Trophoblast cell (in vitro differentiated cells and primary cell): ENCODE results near the gene RREB1.
A peak's percentile ranks its signal among the peaks of the same experiment; 100 is the strongest.

Experiments
- DNase-seq, 2 donors: peaks; one replicate each; pipeline ENCODE4 v3.0.0-alpha.2; 2016
- H2AFZ ChIP-seq: 2 replicates; pipeline ENCODE4 v1.6.1; 2013; ENCODE audit warnings: low read length, moderate library complexity, mild to moderate bottlenecking; ENCODE audit not compliant: insufficient read depth, poor library complexity
- H2AK5ac ChIP-seq: 2 replicates; pipeline ENCODE4 v1.6.1; 2013; ENCODE audit warnings: mild to moderate bottlenecking, low read length
- H2BK120ac ChIP-seq: 2 replicates; pipeline ENCODE4 v1.6.1; 2013; ENCODE audit warnings: low read length, mild to moderate bottlenecking, moderate library complexity; ENCODE audit not compliant: insufficient read depth, poor library complexity
- H2BK12ac ChIP-seq: 2 replicates; pipeline ENCODE4 v1.6.1; 2013; ENCODE audit warnings: mild to moderate bottlenecking, low read length, moderate library complexity
- H2BK5ac ChIP-seq: 2 replicates; pipeline ENCODE4 v1.6.1; 2013; ENCODE audit warnings: low read length, low read depth, moderate library complexity, mild to moderate bottlenecking; ENCODE audit not compliant: poor library complexity
- H3K14ac ChIP-seq: 2 replicates; pipeline ENCODE4 v1.6.1; 2013; ENCODE audit warnings: mild to moderate bottlenecking, low read length
- H3K18ac ChIP-seq: 2 replicates; pipeline ENCODE4 v1.6.1; 2013; ENCODE audit warnings: mild to moderate bottlenecking, low read length
- H3K23ac ChIP-seq: 2 replicates; pipeline ENCODE4 v1.6.1; 2013; ENCODE audit warnings: low read length
- H3K27ac ChIP-seq: 2 replicates; pipeline ENCODE4 v1.5.1; 2013; ENCODE audit warnings: low read depth, mild to moderate bottlenecking, inconsistent platforms, low read length, moderate library complexity
- H3K27me3 ChIP-seq: 2 replicates; pipeline ENCODE4 v1.6.1; 2013; ENCODE audit warnings: inconsistent platforms, mild to moderate bottlenecking, low read length, moderate library complexity; ENCODE audit not compliant: insufficient read depth
- H3K36me3 ChIP-seq, 2 experiments: 1 replicate in 1 of 2; 2 replicates in 1 of 2; pipeline ENCODE4 v1.6.1; 2013; ENCODE audit warnings: low read length in 2 of 2, mild to moderate bottlenecking in 2 of 2, moderate library complexity in 1 of 2; ENCODE audit not compliant: insufficient read depth in 2 of 2, control insufficient read depth in 1 of 2
- H3K4ac ChIP-seq: 2 replicates; pipeline ENCODE4 v1.6.1; 2013; ENCODE audit warnings: low read depth, mild to moderate bottlenecking, low read length, moderate library complexity
- H3K4me1 ChIP-seq, 2 experiments: 1 replicate in 1 of 2; 2 replicates in 1 of 2; pipeline ENCODE4 v1.6.1; 2013; ENCODE audit warnings: low read length in 2 of 2, mild to moderate bottlenecking in 2 of 2, moderate library complexity in 1 of 2; ENCODE audit not compliant: insufficient read depth in 2 of 2, control insufficient read depth in 1 of 2
- H3K4me2 ChIP-seq: 2 replicates; pipeline ENCODE4 v1.6.1; 2013; ENCODE audit warnings: inconsistent platforms, mild to moderate bottlenecking, low read length, moderate library complexity
- H3K4me3 ChIP-seq: 2 replicates; pipeline ENCODE4 v1.5.1; 2013; ENCODE audit warnings: mild to moderate bottlenecking, low read depth, low read length, inconsistent platforms
- H3K79me1 ChIP-seq: one replicate; pipeline ENCODE4 v1.6.1; 2013; ENCODE audit warnings: low read length
- H3K79me2 ChIP-seq: 2 replicates; pipeline ENCODE4 v1.6.1; 2013; ENCODE audit warnings: low read length, mild to moderate bottlenecking; ENCODE audit not compliant: control insufficient read depth, insufficient read depth, poor library complexity
- H3K9ac ChIP-seq: 2 replicates; pipeline ENCODE4 v1.6.1; 2013; ENCODE audit warnings: mild to moderate bottlenecking, low read length
- H3K9me3 ChIP-seq: 2 replicates; pipeline ENCODE4 v1.6.1; 2013; ENCODE audit warnings: low read depth, mild to moderate bottlenecking, control low read depth, inconsistent platforms, low read length; ENCODE audit not compliant: insufficient read depth
- H4K12ac ChIP-seq: 2 replicates; pipeline ENCODE4 v1.6.1; 2013; ENCODE audit warnings: low read depth, mild to moderate bottlenecking, low read length, moderate library complexity
- H4K8ac ChIP-seq: 2 replicates; pipeline ENCODE4 v1.6.1; 2013; ENCODE audit warnings: low read depth, mild to moderate bottlenecking, low read length, moderate library complexity
- H4K91ac ChIP-seq: one replicate; pipeline ENCODE4 v1.6.1; 2013; ENCODE audit warnings: low read depth, mild to moderate bottlenecking, low read length, moderate library complexity
- WGBS: extraction: QIAGEN DNeasy Blood & Tissue Kit; methylation state at CpG from one replicate; pipeline ENCODE4 v1.1.7; 2013; ENCODE audit warnings: missing lambda C conversion rate; ENCODE audit not compliant: insufficient read length, insufficient coverage; ENCODE audit errors: extremely low coverage; 5-methylcytosine and 5-hydroxymethylcytosine counted together

Gene RREB1

DNA sequence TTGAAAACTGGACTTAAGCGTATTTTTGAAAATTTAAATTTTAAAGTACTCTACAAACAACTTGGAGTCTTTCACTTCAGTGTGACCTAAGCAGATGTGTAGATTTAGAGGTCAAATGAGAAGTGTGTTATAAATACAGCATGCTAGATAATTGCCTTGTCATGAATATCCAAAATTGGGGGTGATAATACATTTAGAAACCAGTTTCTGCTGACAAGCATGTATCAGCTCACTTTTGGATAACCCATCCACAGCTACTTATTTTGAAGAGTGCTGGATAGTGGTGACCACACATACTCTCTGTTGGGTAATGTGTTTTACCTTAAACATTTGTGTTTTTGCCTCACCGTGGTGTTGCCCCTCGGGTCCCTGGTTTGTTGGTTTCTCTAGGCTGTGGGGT is 14.9 kb downstream of the RREB1 start:
- H3K23ac ChIP-seq, result no peak overlapping the region
- peaks cover 16% of the 10 kb centered on the region in 2 experiments for H3K4me1 ChIP-seq
- no peak overlapping the region for H3K4me3 ChIP-seq
- no peak for DNase-seq
- no peak overlapping the region for H2AK5ac ChIP-seq
- H4K12ac ChIP-seq, result no peak overlapping the region
- no peak overlapping the region for H3K18ac ChIP-seq
- H3K4me2 ChIP-seq, result no peak overlapping the region
- no peak overlapping the region for H2BK5ac ChIP-seq
- H4K8ac ChIP-seq, result no peak overlapping the region
- H3K9me3 ChIP-seq, result no peaks in the 10 kb centered on the region
- no peak overlapping the region for H2AFZ ChIP-seq
- no peak overlapping the region for H2BK120ac ChIP-seq
- no peaks in the 10 kb centered on the region for H3K79me1 ChIP-seq
- H3K4ac ChIP-seq, result peak overlapping the region; percentile 78
- no peak overlapping the region for H3K9ac ChIP-seq
- H3K36me3 ChIP-seq, result peaks cover 12% of the 10 kb centered on the region in 2 experiments
- WGBS, result 100% methylated on average over 1 of the region's 3 CpGs
- no peak overlapping the region for H2BK12ac ChIP-seq
- H3K14ac ChIP-seq, result no peak overlapping the region
- no peak overlapping the region for H3K27ac ChIP-seq
- peaks cover 30% of the 10 kb centered on the region for H3K79me2 ChIP-seq
- no peaks in the 10 kb centered on the region for H3K27me3 ChIP-seq
- H4K91ac ChIP-seq, result no peak overlapping the region

DNA sequence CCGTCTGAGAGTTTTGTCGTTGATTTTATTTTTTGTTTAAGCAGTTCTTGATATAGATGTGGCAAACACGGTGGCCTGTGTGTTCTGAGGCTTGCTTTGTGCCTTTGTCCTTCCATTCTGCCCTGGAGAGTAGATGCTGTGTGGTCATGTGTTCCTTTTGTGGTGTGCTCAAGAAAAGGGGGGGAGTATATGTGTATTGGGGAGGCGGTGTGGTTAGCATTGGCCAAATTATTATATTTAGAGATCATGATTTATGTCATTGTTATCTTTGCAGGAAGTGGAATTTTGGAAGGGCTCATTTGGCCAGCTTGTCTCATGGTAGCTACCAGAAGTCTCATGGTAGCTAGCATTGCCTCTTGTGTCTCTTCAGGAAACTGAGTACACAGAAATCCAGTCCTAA is 16.4 kb downstream of the RREB1 start:
- peaks cover 12% of the 10 kb centered on the region in 2 experiments for H3K36me3 ChIP-seq
- no peak overlapping the region for H3K4me2 ChIP-seq
- H4K8ac ChIP-seq, result no peak overlapping the region
- WGBS, result no CpG with 5 or more reads among the region's 4 CpGs
- no peaks in the 10 kb centered on the region for H3K27me3 ChIP-seq
- H3K23ac ChIP-seq, result no peak overlapping the region
- no peak overlapping the region for H2AFZ ChIP-seq
- no peak overlapping the region for H4K12ac ChIP-seq
- no peak overlapping the region for H3K27ac ChIP-seq
- H3K79me1 ChIP-seq, result no peaks in the 10 kb centered on the region
- peaks cover 17% of the 10 kb centered on the region in 2 experiments for H3K4me1 ChIP-seq
- no peak for DNase-seq
- H3K4me3 ChIP-seq, result no peak overlapping the region
- H3K4ac ChIP-seq, result peak overlapping the region; percentile 56
- H3K79me2 ChIP-seq, result peaks cover 32% of the 10 kb centered on the region
- no peak overlapping the region for H3K18ac ChIP-seq
- no peak overlapping the region for H2AK5ac ChIP-seq
- no peak overlapping the region for H2BK5ac ChIP-seq
- no peaks in the 10 kb centered on the region for H3K9me3 ChIP-seq
- no peak overlapping the region for H2BK120ac ChIP-seq
- no peak overlapping the region for H3K14ac ChIP-seq
- no peak overlapping the region for H2BK12ac ChIP-seq
- no peak overlapping the region for H3K9ac ChIP-seq
- no peak overlapping the region for H4K91ac ChIP-seq

DNA sequence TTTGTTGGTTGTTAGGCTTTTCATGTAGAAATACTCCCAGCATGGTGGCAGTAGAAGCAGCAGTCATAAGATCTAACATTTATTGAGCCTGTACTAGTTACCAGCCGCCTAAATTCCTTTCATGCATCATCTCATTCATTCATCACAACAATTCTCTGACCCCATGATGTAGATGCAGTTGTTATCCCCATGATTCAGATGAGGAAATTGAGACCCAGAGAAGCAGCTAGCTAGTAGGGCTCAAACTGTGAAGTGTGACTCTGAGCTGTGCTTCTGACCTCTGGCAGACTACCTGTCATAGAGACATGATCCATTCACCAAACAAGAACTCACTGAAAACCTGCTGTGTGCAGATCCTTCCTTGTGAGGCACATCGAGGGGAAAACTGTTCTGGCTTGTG is 16.9 kb downstream of the RREB1 start:
- Histone ChIP-seq H2BK5ac (no peak overlapping the region), H2AFZ (no peak overlapping the region), H3K9me3 (no peaks in the 10 kb centered on the region), H3K4me2 (no peak overlapping the region), H3K4ac (no peak overlapping the region), H3K79me2 (peaks cover 34% of the 10 kb centered on the region), H3K18ac (no peak overlapping the region), H3K79me1 (no peaks in the 10 kb centered on the region), H3K9ac (no peak overlapping the region), H3K23ac (no peak overlapping the region), H3K4me1 (peaks cover 15 to 18% of the 10 kb centered on the region in 2 experiments), H2BK12ac (no peak overlapping the region), H3K4me3 (no peak overlapping the region), H3K36me3 (peaks cover 12% of the 10 kb centered on the region in 2 experiments), H3K27ac (no peak overlapping the region), H2AK5ac (no peak overlapping the region), H4K12ac (no peak overlapping the region), H4K8ac (no peak overlapping the region), H2BK120ac (no peak overlapping the region), H3K14ac (no peak overlapping the region), H3K27me3 (no peaks in the 10 kb centered on the region), H4K91ac (no peak overlapping the region)
- DNase-seq, result no peak
- whole genome bisulfite sequencing, result no CpG with 5 or more reads among the region's 2 CpGs

DNA sequence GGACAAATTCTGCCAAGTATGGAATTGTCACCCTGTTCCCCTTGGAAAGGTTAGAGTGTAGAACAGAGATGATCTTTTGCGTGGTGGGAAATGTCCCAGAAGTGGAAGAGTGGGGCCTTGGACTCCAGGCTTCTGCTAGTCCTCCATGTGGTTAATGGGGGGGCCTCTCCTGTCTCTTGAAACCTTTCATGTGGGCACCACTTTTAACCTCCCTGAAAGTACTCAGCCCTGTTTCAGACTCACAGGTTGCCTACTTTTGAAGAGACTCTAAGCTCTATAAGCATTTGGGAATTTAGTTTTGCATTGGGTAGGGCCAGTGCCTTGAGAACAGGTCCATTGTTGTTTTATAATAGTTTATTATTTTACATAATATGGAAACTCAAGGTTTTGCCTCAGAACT is 17.5 kb downstream of the RREB1 start:
- Histone ChIP-seq H3K4me2 (no peak overlapping the region), H3K23ac (no peak overlapping the region)
- WGBS, result no CpG with 5 or more reads among the region's 1 CpG

More for the DNA sequence above, 17.5 kb downstream of the RREB1 start:
- Histone ChIP-seq H3K14ac (no peak overlapping the region), H3K4me3 (no peak overlapping the region), H4K12ac (no peak overlapping the region), H2BK5ac (no peak overlapping the region), H3K36me3 (peaks cover 8 to 10% of the 10 kb centered on the region in 2 experiments), H3K79me2 (peaks cover 37% of the 10 kb centered on the region), H3K9ac (no peak overlapping the region), H2AFZ (no peak overlapping the region), H2BK120ac (no peak overlapping the region), H3K4ac (peak overlapping the region; percentile 84), H3K27ac (no peak overlapping the region), H3K27me3 (no peaks in the 10 kb centered on the region), H4K8ac (no peak overlapping the region), H3K79me1 (peaks cover 3% of the 10 kb centered on the region), H4K91ac (no peak overlapping the region), H2AK5ac (no peak overlapping the region), H3K4me1 (peaks cover 15 to 20% of the 10 kb centered on the region in 2 experiments), H3K9me3 (no peaks in the 10 kb centered on the region), H2BK12ac (no peak overlapping the region), H3K18ac (peak overlapping the region; percentile 30)
- no peak for DNase-seq
